Stimulated activated effector memory CD8-positive, alpha-beta T cell treated with anti-CD3 and anti-CD28 coated beads, Interleukin-12 subunit alpha, Interleukin-12 subunit beta, amount 100 ng/mL, for 72 hours (primary cell): ENCODE data around the gene LGALS7.

Experiments used
- ATAC-seq: fragments of 150-1000 bp; cut with Tn5 transposase; 2 replicates; pipeline ENCODE4 v1.10.0; 2021
- DNase-seq, 2 donors: peaks; one replicate each; pipeline ENCODE4 v3.0.0; 2021 to 2022; ENCODE audit warnings: low spot score in 2 of 2
- H3K27ac Mint-ChIP-seq: one replicate; pipeline ENCODE4 v1.8.0; 2022; ENCODE audit warnings: mild to moderate bottlenecking, mixed read lengths
- H3K36me3 Mint-ChIP-seq: one replicate; pipeline ENCODE4 v1.8.0; 2022; ENCODE audit warnings: mild to moderate bottlenecking, mixed read lengths
- H3K4me1 Mint-ChIP-seq: one replicate; pipeline ENCODE4 v1.8.0; 2022; ENCODE audit warnings: mixed read lengths
- H3K4me3 Mint-ChIP-seq: one replicate; pipeline ENCODE4 v1.8.0; 2022; ENCODE audit warnings: mild to moderate bottlenecking, mixed read lengths
- H3K9me3 Mint-ChIP-seq: one replicate; pipeline ENCODE4 v1.8.0; 2022; ENCODE audit warnings: mixed read lengths

Gene LGALS7

GRCh38 chr19:38740932-38741331 is 32.4 kb downstream of the LGALS7 start:
- no peak for ATAC-seq
- DNase-seq = no peak
- no peaks in the 10 kb centered on the region for H3K9me3 Mint-ChIP-seq
- H3K36me3 Mint-ChIP-seq = peaks cover 11% of the 10 kb centered on the region
- H3K4me3 Mint-ChIP-seq = no peak overlapping the region
- peak overlapping the region; percentile 71 for H3K27ac Mint-ChIP-seq
- peaks cover 28% of the 10 kb centered on the region for H3K4me1 Mint-ChIP-seq

DNA sequence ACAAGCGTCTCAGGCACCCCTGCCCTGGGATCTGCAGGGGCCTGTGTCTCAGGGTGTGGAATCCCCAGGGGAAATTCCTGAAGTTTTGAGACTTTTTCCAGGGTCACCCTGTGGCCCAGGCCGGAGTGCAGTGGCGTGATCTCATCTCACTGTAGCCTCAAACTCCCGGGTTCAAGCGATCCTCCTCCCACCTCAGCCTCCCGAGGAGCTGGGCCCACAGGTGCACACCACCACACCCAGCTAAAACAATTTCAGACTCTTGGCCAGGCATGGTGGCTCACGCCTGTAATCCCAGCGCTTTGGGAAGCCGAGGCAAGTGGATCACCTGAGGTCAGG is 33.1 kb downstream of the LGALS7 start:
- H3K4me3 Mint-ChIP-seq = no peak overlapping the region
- H3K4me1 Mint-ChIP-seq = peaks cover 30% of the 10 kb centered on the region
- H3K36me3 Mint-ChIP-seq = peaks cover 16% of the 10 kb centered on the region
- H3K27ac Mint-ChIP-seq = peak overlapping the region; percentile 71
- H3K9me3 Mint-ChIP-seq = no peaks in the 10 kb centered on the region
- DNase-seq = no peak
- no peak for ATAC-seq

DNA sequence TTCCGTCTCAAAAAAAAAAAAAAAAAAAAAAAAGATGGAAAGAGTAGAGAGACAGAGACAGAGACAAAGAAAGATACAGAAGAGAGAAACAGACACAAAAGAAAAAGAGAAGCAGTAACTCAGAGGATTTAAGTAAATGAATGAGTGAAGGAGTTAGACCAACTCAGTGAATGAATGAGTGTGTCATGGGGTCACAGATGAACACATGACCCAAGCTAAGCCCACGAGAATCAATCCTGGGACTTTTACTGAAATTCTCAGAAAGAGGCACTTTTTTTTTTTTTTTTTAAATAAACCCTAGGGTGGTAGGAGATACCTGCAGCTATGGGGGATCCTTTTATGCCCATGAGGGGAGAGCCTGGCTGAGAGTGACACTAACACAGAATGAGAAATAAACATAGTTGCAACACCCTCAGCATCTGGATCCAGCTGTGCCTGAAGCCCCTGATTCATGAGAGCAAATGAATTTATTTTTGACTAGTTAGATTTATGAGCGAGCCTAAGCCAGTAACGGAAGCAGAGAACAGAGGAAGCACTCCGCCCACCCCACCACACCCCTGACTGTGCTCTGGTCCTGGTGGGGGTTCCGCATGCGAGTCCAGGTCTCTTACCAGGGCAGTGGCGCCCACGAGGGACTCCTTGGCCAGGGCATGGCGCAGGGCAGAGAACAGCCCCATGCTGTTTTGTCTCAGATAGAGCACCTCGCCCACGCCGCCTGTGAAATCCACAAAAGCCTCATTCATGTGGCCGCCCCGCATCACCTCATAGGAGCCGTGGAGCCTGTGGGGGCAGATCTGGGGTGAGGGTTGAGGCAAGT is 33.7 kb downstream of the LGALS7 start:
- peak; percentile 45 for ATAC-seq
- peak overlapping the region; percentile 41 for H3K27ac Mint-ChIP-seq
- peaks cover 36% of the 10 kb centered on the region for H3K4me1 Mint-ChIP-seq
- H3K4me3 Mint-ChIP-seq = peak overlapping the region; percentile 40
- DNase-seq = peak in 1 of 2 donors; percentile 65
- H3K9me3 Mint-ChIP-seq = no peaks in the 10 kb centered on the region
- peaks cover 22% of the 10 kb centered on the region for H3K36me3 Mint-ChIP-seq

- H3K9me3 Mint-ChIP-seq = no peaks in the 10 kb centered on the region
- DNase-seq (no peak), ATAC-seq (no peak)
- H3K36me3 Mint-ChIP-seq = peaks cover 37% of the 10 kb centered on the region
- H3K4me3 Mint-ChIP-seq = peak overlapping the region; percentile 74
- H3K27ac Mint-ChIP-seq = peak overlapping the region; percentile 41
- H3K4me1 Mint-ChIP-seq = peaks cover 51% of the 10 kb centered on the region
Observed at GRCh38 chr19:38737921-38738737, 35.2 kb downstream of the LGALS7 start.

DNA sequence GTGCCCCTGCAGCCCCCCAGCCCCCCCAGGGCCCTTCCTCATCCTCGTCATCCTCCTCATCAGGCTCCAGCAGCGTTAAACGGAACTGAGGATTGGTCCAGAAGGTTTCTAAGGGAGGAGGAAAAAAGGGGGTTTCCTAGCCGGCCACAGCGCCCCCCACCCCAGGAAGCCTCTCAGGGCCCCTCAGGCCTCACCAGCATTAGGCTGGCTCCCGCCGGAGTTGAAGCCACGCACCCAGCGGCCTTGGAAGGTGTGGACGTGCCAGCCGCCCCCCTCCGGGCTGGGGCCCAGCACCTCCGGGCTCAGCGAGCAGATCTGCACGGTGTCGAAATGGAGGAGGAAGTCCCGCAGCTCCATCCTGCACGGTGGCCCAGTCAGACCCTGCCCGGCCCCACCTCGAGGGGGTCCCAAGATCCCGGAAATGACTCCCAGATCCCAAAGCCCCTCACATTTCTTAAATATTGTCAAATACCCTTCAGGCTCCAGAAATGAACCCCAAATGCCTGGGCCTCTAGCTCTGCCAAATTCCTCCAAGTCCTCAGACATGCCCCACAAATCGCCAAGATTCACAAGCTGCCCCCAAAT is 35.9 kb downstream of the LGALS7 start:
- peaks cover 44% of the 10 kb centered on the region for H3K36me3 Mint-ChIP-seq
- no peaks in the 10 kb centered on the region for H3K9me3 Mint-ChIP-seq
- H3K4me1 Mint-ChIP-seq = peaks cover 59% of the 10 kb centered on the region
- peak overlapping the region; percentile 74 for H3K4me3 Mint-ChIP-seq
- DNase-seq (no peak), ATAC-seq (no peak)
- peak overlapping the region; percentile 29 for H3K27ac Mint-ChIP-seq

- Mint-ChIP-seq H3K27ac (peak overlapping the region; percentile 86), H3K4me1 (peaks cover 66% of the 10 kb centered on the region), H3K36me3 (peaks cover 52% of the 10 kb centered on the region), H3K9me3 (no peaks in the 10 kb centered on the region), H3K4me3 (peak overlapping the region; percentile 74)
- DNase-seq (peak in 1 of 2 donors; percentile 66), ATAC-seq (no peak)
Observed at GRCh38 chr19:38736413-38737280, 36.7 kb downstream of the LGALS7 start.

DNA sequence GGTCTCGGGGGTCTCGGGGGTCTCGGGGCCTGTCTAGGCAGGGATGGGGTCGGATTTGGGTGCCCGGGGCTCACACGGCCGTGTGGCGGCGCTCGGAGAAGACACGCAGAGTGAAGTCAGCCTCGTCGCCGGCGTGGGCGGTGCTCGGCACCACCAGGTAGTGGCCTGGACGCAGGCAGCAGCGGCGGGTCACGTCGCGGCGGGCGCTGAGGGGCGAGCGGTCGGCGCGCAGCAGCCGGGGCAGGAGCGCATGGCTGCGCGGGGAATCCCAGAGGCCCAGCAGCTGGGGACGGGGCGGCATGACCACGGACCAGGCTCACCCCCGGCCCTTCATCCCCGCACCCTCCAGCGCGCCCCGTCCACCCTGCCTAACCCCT is 37.3 kb downstream of the LGALS7 start:
- peak overlapping the region; percentile 86 for H3K27ac Mint-ChIP-seq

GRCh38 chr19:38735257-38735686 is 38.0 kb downstream of the LGALS7 start:
- Mint-ChIP-seq H3K9me3 (no peaks in the 10 kb centered on the region), H3K4me3 (peak overlapping the region; percentile 74), H3K4me1 (peaks cover 72% of the 10 kb centered on the region), H3K36me3 (peaks cover 65% of the 10 kb centered on the region), H3K27ac (peak overlapping the region; percentile 95)
- ATAC-seq (peak; percentile 2), DNase-seq (peak; percentile 26 to 75)

More for the DNA sequence above, 37.3 kb downstream of the LGALS7 start:
- Mint-ChIP-seq H3K9me3 (no peaks in the 10 kb centered on the region), H3K4me3 (peak overlapping the region; percentile 74), H3K4me1 (peaks cover 67% of the 10 kb centered on the region), H3K36me3 (peaks cover 58% of the 10 kb centered on the region)
- ATAC-seq (peak; percentile 58), DNase-seq (peak; percentile 54 to 77)

DNA sequence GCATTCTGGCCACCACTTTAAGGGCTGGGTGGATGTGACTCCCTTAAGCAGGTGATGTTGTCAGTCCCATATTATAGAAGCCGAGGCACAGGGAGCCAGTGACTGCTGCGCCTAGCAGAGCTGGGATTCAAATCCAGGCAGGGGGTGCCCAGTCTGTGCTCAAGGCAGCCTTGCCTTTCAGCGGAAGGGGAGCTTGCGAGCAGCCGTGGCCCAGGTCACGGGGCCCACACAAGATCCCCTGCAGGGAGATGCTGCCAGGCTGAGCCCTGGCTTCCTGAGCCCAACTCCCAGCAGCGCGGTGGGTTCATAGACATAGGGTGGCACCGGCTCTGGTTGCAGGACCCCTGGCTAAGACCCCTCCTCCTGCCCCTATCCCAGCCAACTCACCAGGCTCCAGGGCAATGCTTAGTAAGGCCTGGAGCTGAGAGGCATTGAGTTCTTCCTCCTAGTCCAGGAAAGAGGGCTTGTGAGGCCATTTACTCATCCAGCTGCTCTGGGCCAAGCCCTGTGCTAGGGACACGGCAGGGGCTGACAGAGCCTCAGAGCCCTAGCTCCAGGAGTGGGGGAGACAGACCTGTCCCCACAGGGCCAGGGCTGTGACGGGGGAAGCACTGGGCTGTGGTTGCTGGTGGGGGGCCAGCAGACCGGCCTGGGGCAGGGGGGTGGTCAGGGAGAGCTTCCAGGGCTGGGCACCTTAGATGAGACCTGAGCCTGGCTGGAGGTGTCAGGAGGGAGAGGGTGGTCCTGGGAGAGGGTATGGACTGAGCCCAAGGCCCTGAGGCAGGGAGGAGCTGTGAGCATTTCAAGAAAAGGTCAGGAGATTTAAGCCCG is 38.7 kb downstream of the LGALS7 start:
- peaks cover 72% of the 10 kb centered on the region for H3K36me3 Mint-ChIP-seq
- peak; percentile 30 to 73 for DNase-seq
- H3K27ac Mint-ChIP-seq = peak overlapping the region; percentile 95
- peak; percentile 67 for ATAC-seq
- H3K4me3 Mint-ChIP-seq = peak overlapping the region; percentile 74
- peaks cover 72% of the 10 kb centered on the region for H3K4me1 Mint-ChIP-seq
- H3K9me3 Mint-ChIP-seq = no peaks in the 10 kb centered on the region

DNA sequence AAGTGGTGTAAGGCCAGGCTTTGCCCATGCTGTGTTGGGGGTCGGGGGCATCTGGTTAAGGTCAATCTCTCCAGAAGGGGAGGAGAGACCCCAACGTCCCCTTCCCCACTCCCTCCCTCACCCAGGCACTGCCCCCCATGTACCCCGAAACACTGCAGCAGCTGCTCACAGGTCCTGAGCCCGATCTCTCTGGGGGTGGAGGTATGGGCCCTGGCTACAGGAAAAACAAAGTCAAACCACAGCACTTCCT is 39.2 kb downstream of the LGALS7 start:
- Mint-ChIP-seq H3K4me3 (peak overlapping the region; percentile 74), H3K9me3 (no peaks in the 10 kb centered on the region), H3K4me1 (peaks cover 70% of the 10 kb centered on the region), H3K36me3 (peaks cover 76% of the 10 kb centered on the region), H3K27ac (peak overlapping the region; percentile 95)
- ATAC-seq (no peak), DNase-seq (no peak)

DNA sequence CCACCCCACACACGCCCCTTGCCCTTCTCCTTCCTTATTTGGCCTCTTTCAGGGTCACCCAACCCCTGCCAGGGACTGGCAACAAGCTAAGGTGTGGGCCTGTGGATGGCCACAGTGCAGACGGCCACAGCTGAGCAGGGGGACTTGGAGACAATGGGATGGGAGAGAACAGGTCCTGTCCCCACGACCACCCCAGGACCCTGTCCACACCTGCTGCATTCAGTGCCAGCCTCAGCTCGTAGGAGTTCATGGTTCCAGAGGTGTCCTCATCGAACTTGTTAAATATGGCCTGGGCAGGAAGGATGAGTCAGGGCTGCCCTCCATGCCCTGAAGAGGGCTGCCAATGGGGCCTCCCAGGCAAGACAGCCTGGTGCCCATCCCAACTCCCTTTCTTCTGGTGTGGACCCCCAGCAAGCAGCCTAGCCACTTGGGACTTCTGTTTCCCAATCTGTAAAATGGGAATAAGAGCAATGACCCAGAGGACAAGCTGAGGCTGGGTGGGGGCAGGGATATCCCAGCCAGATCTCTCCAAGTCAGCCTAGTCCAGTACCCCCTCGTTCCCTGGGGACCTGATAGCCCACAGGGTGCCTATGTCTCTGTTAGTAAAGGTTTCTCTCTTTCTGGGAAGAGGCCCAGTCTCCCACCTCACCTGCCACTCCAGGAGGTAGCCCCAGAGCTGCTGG is 39.7 kb downstream of the LGALS7 start:
- Mint-ChIP-seq H3K27ac (peak overlapping the region; percentile 95), H3K4me1 (peaks cover 70% of the 10 kb centered on the region), H3K9me3 (no peaks in the 10 kb centered on the region), H3K36me3 (peaks cover 77% of the 10 kb centered on the region), H3K4me3 (peak overlapping the region; percentile 74)
- ATAC-seq = peak; percentile 54
- DNase-seq = peak in 1 of 2 donors; percentile 60

GRCh38 chr19:38733241-38733492 is 40.1 kb downstream of the LGALS7 start:
- peaks cover 70% of the 10 kb centered on the region for H3K4me1 Mint-ChIP-seq
- ATAC-seq = no peak
- H3K27ac Mint-ChIP-seq = peak overlapping the region; percentile 95
- no peak for DNase-seq
- peaks cover 81% of the 10 kb centered on the region for H3K36me3 Mint-ChIP-seq
- peak overlapping the region; percentile 74 for H3K4me3 Mint-ChIP-seq
- H3K9me3 Mint-ChIP-seq = no peaks in the 10 kb centered on the region

DNA sequence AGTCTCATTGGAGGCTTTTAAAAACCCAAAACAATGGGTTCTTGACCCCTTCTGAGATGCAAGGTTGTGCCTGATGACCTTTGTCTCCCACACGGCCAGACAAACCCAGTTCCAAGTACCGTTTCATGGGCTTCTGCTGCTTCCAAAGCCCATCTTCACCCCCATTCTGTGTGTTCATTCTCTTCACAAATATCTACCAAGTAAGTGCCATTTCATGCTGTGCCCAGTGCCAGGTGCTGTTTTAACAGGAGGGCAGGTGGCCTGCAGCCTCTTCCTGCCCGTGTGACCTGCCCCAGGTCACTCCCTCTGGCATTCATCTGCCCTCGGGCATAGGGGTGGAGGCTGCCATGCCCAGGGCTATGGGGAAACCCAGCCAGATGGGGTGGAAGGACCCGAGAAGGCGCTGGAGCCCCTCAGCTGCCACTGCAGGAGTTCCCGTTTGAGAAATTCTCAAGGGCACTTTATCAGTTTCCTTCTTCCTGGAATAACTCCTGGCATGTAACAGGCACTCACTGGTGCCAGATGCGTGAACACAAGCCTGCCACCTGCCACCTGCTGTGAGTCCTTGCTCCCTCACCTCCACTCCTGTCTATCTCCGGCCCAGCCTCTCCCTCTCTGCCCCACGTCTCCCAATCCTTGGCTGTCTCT is 41.5 kb downstream of the LGALS7 start:
- ATAC-seq (no peak), DNase-seq (no peak)
- H3K36me3 Mint-ChIP-seq = peaks cover 87% of the 10 kb centered on the region
- peak overlapping the region; percentile 95 for H3K27ac Mint-ChIP-seq
- no peak overlapping the region for H3K4me3 Mint-ChIP-seq
- H3K4me1 Mint-ChIP-seq = peaks cover 75% of the 10 kb centered on the region
- no peaks in the 10 kb centered on the region for H3K9me3 Mint-ChIP-seq
